22Rv1 (cell line): ENCODE data around the gene KNG1.

Experiments
- CTCF ChIP-seq: fragments of 450-650 bp; IDR thresholded peaks from 2 replicates; pipeline ENCODE4 v1.5.1; 2017; ENCODE audit warnings: mild to moderate bottlenecking
- ZFX ChIP-seq: fragments of 450-650 bp; IDR thresholded peaks from 2 replicates; pipeline ENCODE4 v1.6.1; 2017; ENCODE audit warnings: antibody characterized with exemption, borderline replicate concordance

GRCh38 chr3:186742618-186743380, 25.6 kb downstream of the KNG1 start:
- TF ChIP-seq CTCF (no peak), ZFX (no peak)
